Peyer's patch (tissue), 4 donors: ENCODE data around the gene PGBD5.
"Not testable (repeated sequence)": the region's sequence is repeated elsewhere in the genome, so short reads cannot be mapped to it uniquely, and the experiment has no call there.

Experiments
- CTCF ChIP-seq, 6 experiments: fragments of 450-650 bp in 4 of 6; fragments of 200-600 bp in 2 of 6; sonication (generic) in 1 of 6; IDR thresholded peaks; one replicate each; pipeline ENCODE4 v1.5.1; 2017 to 2019; ENCODE audit warnings: antibody characterized with exemption in 6 of 6, mild to moderate bottlenecking in 3 of 6, moderate library complexity in 1 of 6
- POLR2A ChIP-seq, 2 donors: fragments of 450-650 bp; IDR thresholded peaks; one replicate each; pipeline ENCODE4 v1.5.1; 2017; ENCODE audit warnings: antibody characterized with exemption in 2 of 2, mild to moderate bottlenecking in 2 of 2, moderate library complexity in 2 of 2

GRCh38 chr1:230474924-230475323, 48.8 kb upstream of the PGBD5 start:
- not testable (repeated sequence) for TF ChIP-seq CTCF, POLR2A (IDR thresholded peaks at IDR 0.05)
